Chondrocyte (in vitro differentiated cells): Measurements from ENCODE around the gene PTPRN2. TPM values are rescaled to one million over a fixed set of nuclear protein-coding genes. Genes with fewer than 3 reads are reported as not detected.
A peak's percentile ranks its signal among the peaks of the same experiment; 100 is the strongest.

ENCODE experiments used
- DNase-seq: peaks from one replicate; pipeline ENCODE4 v3.0.0; 2021; ENCODE audit warnings: mixed read lengths, low spot score
- H3K27ac Mint-ChIP-seq: one replicate; pipeline ENCODE4 v1.8.0; 2021; ENCODE audit warnings: mild to moderate bottlenecking, moderate library complexity, mixed read lengths; ENCODE audit not compliant: unreplicated experiment
- H3K27me3 Mint-ChIP-seq: 2 replicates; pipeline ENCODE4 v1.8.0; 2021; ENCODE audit warnings: low read depth, mixed read lengths
- H3K36me3 Mint-ChIP-seq: 2 replicates; pipeline ENCODE4 v1.8.0; 2021; ENCODE audit warnings: low read depth, mixed read lengths
- H3K4me1 Mint-ChIP-seq: 2 replicates; pipeline ENCODE4 v1.8.0; 2021; ENCODE audit warnings: low read depth, mild to moderate bottlenecking, mixed read lengths
- H3K4me3 Mint-ChIP-seq: one replicate; pipeline ENCODE4 v1.8.0; 2021; ENCODE audit warnings: mild to moderate bottlenecking, moderate library complexity, mixed read lengths; ENCODE audit not compliant: unreplicated experiment
- H3K9me3 Mint-ChIP-seq: 2 replicates; pipeline ENCODE4 v1.8.0; 2021; ENCODE audit warnings: low read depth, mixed read lengths
- CTCF ChIP-seq: fragments of 200-600 bp; sonication (generic); IDR thresholded peaks from 2 replicates; pipeline ENCODE4 v1.5.0; 2021; ENCODE audit warnings: antibody characterized with exemption, mild to moderate bottlenecking, moderate library complexity
- total RNA-seq: library from RNA; stranded (reverse); gene quantifications from 3 replicates; pipeline ENCODE4 v1.2.1, GENCODE V29; 2021

The PTPRN2 gene
- total RNA-seq, 1 donor from 2014 or later: 0.30 TPM

- Mint-ChIP-seq H3K27me3 (no peaks in the 10 kb centered on the region), H3K27ac (no peak overlapping the region), H3K9me3 (peaks cover 5% of the 10 kb centered on the region), H3K36me3 (no peaks in the 10 kb centered on the region), H3K4me1 (no peaks in the 10 kb centered on the region), H3K4me3 (no peak overlapping the region)
- TF ChIP-seq CTCF: no peak
- peak; percentile 62 for DNase-seq
These were observed 700.9 kb downstream of the PTPRN2 start for GRCh38 chr7:157886711-157887110.

- H3K9me3 Mint-ChIP-seq: peaks cover 5% of the 10 kb centered on the region
- no peaks in the 10 kb centered on the region for H3K27me3 Mint-ChIP-seq
- no peak for DNase-seq
- H3K27ac Mint-ChIP-seq: no peak overlapping the region
- no peaks in the 10 kb centered on the region for H3K4me1 Mint-ChIP-seq
- no peak overlapping the region for H3K4me3 Mint-ChIP-seq
- H3K36me3 Mint-ChIP-seq: no peaks in the 10 kb centered on the region
- TF ChIP-seq CTCF: no peak
These were observed 701.4 kb downstream of the PTPRN2 start for GRCh38 chr7:157886266-157886665.

GRCh38 chr7:157885140-157885539 is 702.5 kb downstream of the PTPRN2 start:
- Mint-ChIP-seq H3K27me3 (no peaks in the 10 kb centered on the region), H3K4me1 (no peaks in the 10 kb centered on the region), H3K36me3 (no peaks in the 10 kb centered on the region), H3K9me3 (peaks cover 13% of the 10 kb centered on the region), H3K4me3 (no peak overlapping the region), H3K27ac (no peak overlapping the region)
- no peak for TF ChIP-seq CTCF
- no peak for DNase-seq

GRCh38 chr7:157884461-157885062 is 703.1 kb downstream of the PTPRN2 start:
- no peak for DNase-seq
- H3K9me3 Mint-ChIP-seq: peaks cover 14% of the 10 kb centered on the region
- H3K4me3 Mint-ChIP-seq: no peak overlapping the region
- no peaks in the 10 kb centered on the region for H3K36me3 Mint-ChIP-seq
- no peaks in the 10 kb centered on the region for H3K4me1 Mint-ChIP-seq
- TF ChIP-seq CTCF: no peak
- no peak overlapping the region for H3K27ac Mint-ChIP-seq
- H3K27me3 Mint-ChIP-seq: no peaks in the 10 kb centered on the region

- no peaks in the 10 kb centered on the region for H3K27me3 Mint-ChIP-seq
- no peak for DNase-seq
- peaks cover 18% of the 10 kb centered on the region for H3K9me3 Mint-ChIP-seq
- H3K27ac Mint-ChIP-seq: no peak overlapping the region
- H3K36me3 Mint-ChIP-seq: no peaks in the 10 kb centered on the region
- H3K4me1 Mint-ChIP-seq: no peaks in the 10 kb centered on the region
- no peak overlapping the region for H3K4me3 Mint-ChIP-seq
- no peak for TF ChIP-seq CTCF
These were observed 706.4 kb downstream of the PTPRN2 start for GRCh38 chr7:157881048-157881771.
